Stimulated activated CD4-positive, alpha-beta T cell treated with anti-CD3 and anti-CD28 coated beads, Interleukin-12 subunit alpha, Interleukin-12 subunit beta, amount 100 ng/mL, for 48 hours (primary cell): ENCODE measurements around the gene METRNL.

ENCODE experiments used
- DNase-seq, 3 donors: peaks; one replicate each; pipeline ENCODE4 v3.0.0-alpha.2; 2020; ENCODE audit warnings: low read depth in 2 of 3, low spot score in 1 of 3

The METRNL gene

GRCh38 chr17:83089328-83090132 lies 10.1 kb downstream of the METRNL start:
- no peak for DNase-seq

GRCh38 chr17:83090444-83091256 lies 11.2 kb downstream of the METRNL start:
- DNase-seq: no peak

GRCh38 chr17:83091257-83092141 lies 12.1 kb downstream of the METRNL start:
- DNase-seq: no peak

GRCh38 chr17:83092186-83092585 lies 12.8 kb downstream of the METRNL start:
- no peak for DNase-seq

GRCh38 chr17:83092931-83093330 lies 13.5 kb downstream of the METRNL start:
- no peak for DNase-seq

- DNase-seq: no peak
These were observed 14.1 kb downstream of the METRNL start for GRCh38 chr17:83093506-83093905.

- no peak for DNase-seq
These were observed 14.9 kb downstream of the METRNL start for GRCh38 chr17:83094291-83094690.

GRCh38 chr17:83095016-83095415 lies 15.6 kb downstream of the METRNL start:
- no peak for DNase-seq

GRCh38 chr17:83096401-83097224 lies 17.2 kb downstream of the METRNL start:
- DNase-seq: no peak

GRCh38 chr17:83097831-83098230 lies 18.4 kb downstream of the METRNL start:
- DNase-seq: no peak

- DNase-seq: no peak
These were observed 19.1 kb downstream of the METRNL start for GRCh38 chr17:83098241-83099085.

GRCh38 chr17:83099086-83099555 lies 19.7 kb downstream of the METRNL start:
- DNase-seq: no peak

- no peak for DNase-seq
These were observed 20.3 kb downstream of the METRNL start for GRCh38 chr17:83099570-83100181.

- DNase-seq: no peak
These were observed 20.9 kb downstream of the METRNL start for GRCh38 chr17:83100220-83100852.

GRCh38 chr17:83100853-83101391 lies 21.5 kb downstream of the METRNL start:
- no peak for DNase-seq

GRCh38 chr17:83101805-83102480 lies 22.5 kb downstream of the METRNL start:
- no peak for DNase-seq

GRCh38 chr17:83103200-83103942 lies 24.0 kb downstream of the METRNL start:
- DNase-seq: peak in 1 of 3 donors; percentile 51
